NOMO-1 treated with dmso at 0.1 percent for 144 hours (cell line): ENCODE results near the gene APOBEC3G.
"Not testable (repeated sequence)": the region's sequence is repeated elsewhere in the genome, so short reads cannot be mapped to it uniquely, and the experiment has no call there.

ENCODE experiments used
- DNase-seq: peaks from one replicate; lab custom pipeline; 2025; ENCODE audit not compliant: unreplicated experiment; lab: John Stamatoyannopoulos, UW

APOBEC3G gene

GRCh38 chr22:39066442-39067276 is 10.4 kb upstream of the APOBEC3G start:
- not testable (repeated sequence) for DNase-seq

DNA sequence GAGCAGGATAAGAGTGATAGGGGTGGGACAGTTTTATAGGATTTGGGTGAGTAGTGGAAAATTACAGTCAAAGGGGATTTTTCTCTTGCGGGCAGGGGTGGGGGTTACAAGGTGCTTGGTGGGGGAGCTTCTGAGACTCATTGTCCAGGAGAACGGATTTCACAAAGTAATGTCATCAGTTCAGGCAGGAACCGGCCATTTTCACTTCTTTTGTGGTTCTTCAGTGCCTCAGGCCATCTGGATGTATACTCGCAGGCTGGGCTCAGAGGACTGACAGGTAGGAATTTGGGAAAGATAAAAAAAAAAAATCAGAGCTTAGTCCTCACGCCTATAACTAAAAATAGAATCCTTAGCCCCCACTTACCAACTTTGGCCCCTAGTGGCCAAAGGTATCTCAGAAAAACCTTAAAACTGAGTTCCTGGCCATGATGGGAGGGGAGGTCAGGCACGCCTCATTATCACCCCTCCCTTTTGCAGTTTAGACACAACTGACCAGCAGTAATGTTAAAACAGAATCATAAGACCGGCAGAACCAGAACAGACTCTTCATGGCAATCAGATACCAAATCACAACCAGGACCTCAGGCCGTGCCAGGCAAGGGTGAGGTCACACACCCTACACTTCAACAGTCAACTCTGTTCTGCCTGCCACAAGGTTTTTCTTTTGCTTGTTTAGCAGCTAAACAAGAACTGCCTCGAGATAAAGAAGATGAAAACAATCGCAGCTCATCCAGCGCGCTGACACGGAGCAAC is 8.9 kb upstream of the APOBEC3G start:
- DNase-seq: no peak

- DNase-seq: no peak
These were observed 6.9 kb upstream of the APOBEC3G start for GRCh38 chr22:39070186-39070585.

- peak; percentile 23 for DNase-seq
These were observed 4.5 kb upstream of the APOBEC3G start for GRCh38 chr22:39072581-39072981.

DNA sequence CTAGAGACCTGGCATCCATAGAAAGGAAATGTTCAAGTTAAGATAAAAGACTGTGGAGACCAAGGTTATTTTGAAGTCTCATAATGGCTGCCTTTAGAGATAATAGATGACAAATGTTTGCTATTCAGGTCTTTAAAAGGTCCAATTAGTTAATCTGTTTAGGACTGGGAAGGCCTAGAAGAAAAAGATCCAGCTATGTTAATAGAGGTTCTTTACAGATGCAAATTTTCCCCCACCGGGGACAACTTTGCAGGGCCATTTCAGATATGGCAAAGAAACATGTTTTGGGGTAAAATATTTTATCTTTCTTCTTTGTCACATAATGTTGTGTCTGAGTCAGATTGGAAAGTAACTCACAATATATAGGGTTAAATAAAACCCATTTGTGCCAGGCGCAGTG is 3.1 kb upstream of the APOBEC3G start:
- no peak for DNase-seq

DNA sequence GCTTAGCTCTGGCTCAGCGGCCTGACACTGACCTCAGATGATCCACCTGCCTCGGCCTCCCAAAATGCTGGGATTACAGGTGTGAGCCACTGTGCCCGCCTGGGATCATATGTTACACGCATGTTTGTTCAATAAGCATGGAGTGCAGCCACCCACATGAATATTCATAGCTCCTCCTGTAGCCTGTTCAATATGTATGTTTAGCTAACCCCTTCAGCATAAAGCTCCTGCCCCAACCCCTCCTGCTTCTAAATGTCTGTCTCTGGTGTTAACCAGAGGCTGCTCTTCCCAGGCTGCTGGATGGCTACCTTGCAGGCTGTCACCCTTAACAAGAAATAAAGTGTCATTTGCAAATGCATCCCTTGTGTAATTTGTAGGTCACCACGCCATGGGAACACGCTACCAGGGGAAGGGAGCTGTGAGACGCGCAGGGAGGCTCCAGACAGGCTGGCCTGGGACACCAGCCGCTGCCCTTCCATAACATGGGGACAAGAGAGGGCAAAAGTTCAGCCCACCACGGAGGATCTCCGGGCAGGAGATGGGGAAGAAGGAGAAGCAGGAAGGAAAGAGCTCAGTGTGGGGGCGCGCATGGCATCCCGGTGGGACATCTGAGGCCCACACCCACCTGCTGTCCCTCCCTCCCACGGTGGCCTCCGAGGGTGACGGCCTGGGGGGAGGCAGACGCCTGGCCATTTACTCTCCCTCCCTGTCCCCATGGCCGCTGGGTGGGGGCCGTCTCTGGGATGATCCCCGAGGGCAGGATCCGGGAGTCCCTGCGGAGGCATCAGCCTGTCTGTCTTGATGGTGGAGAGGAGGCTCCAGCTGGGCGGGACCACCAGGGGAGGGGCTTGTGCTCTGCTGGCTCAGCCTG is 685 bp upstream of the APOBEC3G start:
- DNase-seq: not testable (repeated sequence)

DNA sequence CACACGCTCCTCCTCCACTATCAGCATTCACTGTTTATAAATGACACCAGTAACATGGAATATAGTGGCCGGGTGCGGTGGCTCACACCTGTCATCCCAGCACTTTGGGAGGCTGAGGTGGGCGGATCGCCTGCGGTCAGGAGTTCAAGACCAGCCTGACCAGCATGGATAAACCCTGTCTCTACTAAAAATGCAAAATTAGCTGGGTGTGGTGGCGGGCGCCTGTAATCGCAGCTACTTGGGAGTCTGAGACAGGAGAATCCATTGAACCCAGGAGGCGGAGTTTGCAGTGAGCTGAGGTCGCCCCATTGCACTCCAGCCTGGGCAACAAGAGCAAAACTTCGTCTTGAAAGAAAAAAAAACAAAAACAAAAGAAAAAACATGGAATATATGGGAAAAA is 837 bp downstream of the APOBEC3G start:
- DNase-seq: not testable (repeated sequence)

- no peak for DNase-seq
These were observed 1.3 kb downstream of the APOBEC3G start for GRCh38 chr22:39078329-39078728.

GRCh38 chr22:39079054-39079637 is 2.1 kb downstream of the APOBEC3G start:
- not testable (repeated sequence) for DNase-seq

GRCh38 chr22:39080052-39080762 is 3.1 kb downstream of the APOBEC3G start:
- no peak for DNase-seq

DNA sequence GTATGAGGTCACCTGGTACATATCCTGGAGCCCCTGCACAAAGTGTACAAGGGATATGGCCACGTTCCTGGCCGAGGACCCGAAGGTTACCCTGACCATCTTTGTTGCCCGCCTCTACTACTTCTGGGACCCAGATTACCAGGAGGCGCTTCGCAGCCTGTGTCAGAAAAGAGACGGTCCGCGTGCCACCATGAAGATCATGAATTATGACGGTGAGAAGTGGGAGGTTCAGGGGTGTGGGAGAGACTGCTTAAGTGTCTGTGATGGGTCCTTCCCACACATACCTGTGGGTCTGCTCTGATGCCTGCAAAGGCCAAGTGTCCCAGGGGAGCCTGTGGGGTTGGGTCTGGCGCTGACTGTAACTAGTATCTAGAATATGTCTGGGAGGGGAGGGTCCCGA is 3.9 kb downstream of the APOBEC3G start:
- DNase-seq: no peak

DNA sequence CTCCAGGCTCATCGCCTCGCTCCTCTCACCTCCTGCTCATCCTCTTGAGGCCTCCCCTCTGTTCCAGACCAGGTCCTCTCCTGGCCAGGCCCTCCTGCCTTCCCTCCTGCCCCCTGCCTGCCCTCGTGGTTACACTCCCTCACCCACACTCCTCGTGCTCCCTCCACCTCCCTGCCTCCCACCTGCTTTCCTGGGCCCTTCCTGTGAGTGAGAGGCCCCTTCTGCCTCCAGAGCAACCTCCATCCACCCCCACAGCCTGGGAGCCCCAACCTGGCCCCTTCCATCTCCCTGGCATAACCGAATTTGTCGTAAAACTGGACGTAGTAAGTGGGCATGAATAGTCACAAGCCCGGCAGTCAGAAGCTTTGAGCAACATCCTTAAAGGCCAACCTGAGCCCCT is 4.5 kb downstream of the APOBEC3G start:
- DNase-seq: no peak

GRCh38 chr22:39083212-39084165 is 6.4 kb downstream of the APOBEC3G start:
- no peak for DNase-seq

DNA sequence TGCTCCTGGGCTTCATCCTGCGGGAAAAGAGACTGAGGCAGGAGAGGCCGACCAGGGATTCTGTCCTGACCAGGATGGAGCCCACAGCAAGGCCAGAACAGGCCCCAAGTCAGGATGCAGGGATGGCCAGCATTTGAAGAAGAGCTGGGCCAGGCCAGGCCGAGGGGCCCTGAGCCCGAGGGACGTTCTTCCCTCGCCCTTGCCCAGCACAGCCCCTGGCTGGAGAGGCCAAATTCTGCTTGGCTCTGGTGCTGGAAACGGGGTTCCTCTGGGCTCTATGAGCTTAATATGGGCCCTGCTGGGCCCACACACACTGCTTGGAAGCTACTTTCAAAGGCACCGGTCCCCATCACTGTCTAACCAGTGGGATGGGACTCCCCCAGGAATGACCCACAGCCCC is 7.6 kb downstream of the APOBEC3G start:
- no peak for DNase-seq

DNA sequence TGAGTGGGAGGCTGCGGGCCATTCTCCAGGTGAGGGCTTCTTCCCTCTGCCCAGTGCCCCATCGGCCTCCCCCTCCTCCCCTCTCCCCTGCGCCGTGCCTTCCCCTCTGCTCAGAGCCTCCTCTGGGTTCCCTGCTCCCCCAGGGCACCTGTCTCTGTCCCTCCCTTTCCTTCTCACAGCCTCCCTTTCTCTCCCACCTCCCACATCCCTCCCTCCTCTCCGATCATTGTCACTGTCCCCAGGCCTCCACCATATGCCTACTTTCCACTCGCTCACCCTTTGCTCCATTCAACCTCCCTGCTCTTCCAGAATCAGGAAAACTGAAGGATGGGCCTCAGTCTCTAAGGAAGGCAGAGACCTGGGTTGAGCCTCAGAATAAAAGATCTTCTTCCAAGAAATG is 10.0 kb downstream of the APOBEC3G start:
- DNase-seq: no peak

DNA sequence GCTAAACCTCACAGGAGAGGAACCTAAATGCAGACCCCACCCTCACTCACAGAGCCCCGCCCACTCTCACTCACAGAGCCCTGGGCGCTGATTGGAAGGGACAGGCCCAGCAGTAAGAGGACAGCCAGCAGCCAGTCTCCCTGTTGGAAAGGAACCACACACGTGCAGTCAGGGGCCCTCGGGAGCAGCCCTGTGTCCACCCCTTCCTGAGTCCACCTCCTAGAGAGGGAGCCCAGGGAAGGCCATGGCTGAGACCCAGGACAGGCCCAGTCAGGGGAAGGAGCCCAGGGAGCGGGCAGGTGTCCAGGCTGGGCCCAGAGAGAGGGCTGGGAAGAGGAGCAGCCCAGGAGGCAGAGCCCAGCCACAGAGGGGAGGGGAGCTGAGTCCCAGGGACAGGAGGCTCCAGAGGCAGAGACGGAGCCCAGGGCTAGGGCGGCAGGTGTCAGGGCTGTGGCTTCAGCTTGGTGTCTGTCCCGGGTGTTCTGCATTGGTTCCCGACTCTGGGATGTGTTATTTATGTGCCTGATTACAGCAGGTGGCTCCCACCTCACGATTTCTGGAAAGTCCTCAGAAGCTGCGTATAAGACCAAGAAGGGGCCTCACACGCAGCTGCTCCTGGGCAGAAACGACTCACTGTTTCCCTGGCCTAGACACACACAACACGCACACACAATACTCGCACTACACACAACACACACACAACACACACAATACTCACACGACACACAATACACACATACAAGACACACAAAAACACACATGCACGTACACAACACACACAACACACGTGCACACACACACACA is 11.0 kb downstream of the APOBEC3G start:
- no peak for DNase-seq

DNA sequence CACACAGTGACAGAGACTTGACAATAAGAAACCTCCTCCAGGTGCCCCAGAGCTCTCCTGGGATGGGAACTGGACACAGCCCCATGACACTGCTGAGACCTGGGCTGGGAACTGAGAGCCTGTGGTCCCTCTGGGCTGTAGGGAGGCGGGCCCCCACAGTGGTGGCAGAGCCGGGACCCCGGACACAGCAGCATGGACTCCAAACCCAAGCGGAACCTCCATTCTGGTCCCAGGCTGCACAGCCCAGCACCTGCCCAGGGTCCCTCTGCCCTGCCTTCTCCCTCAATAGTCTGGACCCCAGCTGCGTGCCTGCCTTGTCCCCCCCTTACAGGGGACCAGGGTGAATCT is 11.6 kb downstream of the APOBEC3G start:
- DNase-seq: no peak

GRCh38 chr22:39089928-39090327 is 12.9 kb downstream of the APOBEC3G start:
- no peak for DNase-seq
